ENCODE results near the gene TBPL2.
"Not testable (repeated sequence)": the region's sequence is repeated elsewhere in the genome, so short reads cannot be mapped to it uniquely, and the experiment has no call there.

TBPL2 gene

DNA sequence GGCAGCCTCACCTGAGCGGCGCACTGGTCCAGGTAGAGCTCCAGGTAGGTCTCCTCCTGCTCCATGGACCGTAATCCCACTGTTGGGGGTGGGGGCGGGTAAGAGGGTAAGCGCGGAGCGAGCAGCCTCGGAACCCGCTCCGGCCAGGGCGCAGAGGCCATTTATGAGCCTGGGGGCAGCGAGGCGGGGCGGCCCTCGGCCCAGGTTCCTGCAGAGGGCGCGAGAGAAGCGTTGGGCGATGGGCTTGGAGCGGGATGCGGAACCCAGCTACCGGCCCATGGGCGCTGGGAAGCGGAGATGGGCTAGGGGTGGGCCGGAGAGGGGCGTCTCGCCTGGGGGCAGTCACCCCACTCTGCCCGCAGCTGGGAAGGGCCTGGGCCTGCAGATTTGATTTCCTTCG is at the start of gene TBPL2:
Gene TBPL2 (minus strand): TSS at position 232 of the 400 bp plus-strand sequence. CDS start 167 bp downstream, at position 65.
- no peak for DNase-seq

DNA sequence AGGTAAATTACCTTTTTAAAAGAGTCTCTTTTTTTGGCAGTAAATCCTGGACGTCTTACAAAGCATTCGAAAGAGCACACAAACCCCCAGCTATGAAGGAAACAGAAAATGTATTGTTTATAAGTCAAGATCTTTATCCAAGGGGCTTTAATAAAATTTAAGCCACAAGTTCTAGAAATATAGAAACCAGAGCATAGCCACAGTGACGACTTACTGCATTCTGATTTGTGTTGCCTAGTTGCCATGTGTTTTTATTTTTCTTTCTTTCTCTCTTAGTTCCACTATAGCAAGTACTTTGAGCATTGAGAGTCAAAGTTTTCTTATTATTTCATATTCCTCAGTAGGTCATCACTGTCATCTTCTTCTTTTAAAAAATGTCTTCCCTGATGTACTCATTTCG is 47.8 kb upstream of the TBPL2 start:
- no peak for DNase-seq

DNA sequence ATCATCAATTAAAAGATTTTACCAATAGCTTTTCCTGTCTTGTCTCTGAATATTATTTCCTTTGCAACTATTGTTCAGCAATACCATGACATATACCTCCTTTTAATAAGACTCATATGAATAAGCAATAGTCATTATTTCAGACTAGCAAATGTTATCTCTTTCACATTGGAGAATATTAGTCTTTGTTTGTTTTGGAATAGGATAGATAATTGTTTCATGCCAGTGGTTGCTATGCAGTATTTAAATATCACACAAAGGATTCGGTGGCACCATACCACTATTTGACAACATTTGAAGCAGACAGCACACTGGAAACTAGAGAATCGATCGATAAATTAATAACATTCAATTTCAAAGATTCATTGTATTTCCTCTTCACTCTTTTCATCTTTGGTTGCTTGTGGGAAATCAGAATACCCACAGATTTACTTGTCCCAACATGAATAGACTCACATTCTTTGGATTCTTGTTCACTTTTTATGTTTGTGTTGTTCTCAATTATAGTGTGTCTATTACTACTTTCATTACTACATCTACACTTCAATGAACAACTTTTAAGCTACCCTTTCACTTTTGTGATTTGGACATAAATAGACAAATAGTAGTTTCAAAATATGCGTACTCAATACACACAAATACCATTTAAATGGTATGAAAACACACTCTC is 42.7 kb upstream of the TBPL2 start:
- no peak for DNase-seq

DNA sequence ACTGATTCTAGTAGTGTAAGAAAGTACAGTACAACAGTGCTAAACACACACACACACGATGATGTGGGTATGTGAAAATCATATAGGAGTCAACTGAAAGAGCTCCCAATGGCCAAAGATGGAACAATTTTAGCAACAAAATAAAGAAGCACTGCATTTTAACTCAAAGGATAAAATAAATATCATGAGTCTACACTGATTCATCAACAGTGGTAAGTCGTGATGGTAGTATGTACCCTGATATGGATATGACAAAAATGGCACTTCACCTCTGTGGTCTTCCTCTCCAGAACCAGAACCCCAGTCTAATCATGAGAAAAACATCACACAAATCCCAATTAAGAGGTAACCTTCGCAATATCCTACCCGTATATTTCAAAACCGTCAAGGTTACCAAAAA is 41.4 kb upstream of the TBPL2 start:
- DNase-seq: no peak

DNA sequence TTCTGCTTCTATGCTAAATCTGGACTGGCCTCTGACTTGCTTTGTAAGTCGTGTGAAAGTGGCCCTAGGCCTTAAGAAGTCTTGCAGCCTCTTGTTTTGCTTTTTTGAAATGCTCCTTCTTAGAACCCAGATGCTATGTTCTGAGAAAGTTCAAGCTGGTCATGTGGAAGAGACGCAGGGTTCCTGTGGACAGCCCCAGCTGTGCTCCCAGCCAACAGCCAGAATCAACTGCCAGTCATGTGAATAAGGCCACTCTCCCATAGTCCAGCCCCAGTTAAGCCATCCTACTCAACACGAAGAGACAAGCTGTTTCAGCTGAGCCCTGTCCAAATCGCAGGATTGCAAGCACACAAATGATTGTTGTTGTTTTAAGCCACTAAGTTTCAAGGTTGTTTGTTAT is 37.3 kb upstream of the TBPL2 start:
- no peak for DNase-seq

DNA sequence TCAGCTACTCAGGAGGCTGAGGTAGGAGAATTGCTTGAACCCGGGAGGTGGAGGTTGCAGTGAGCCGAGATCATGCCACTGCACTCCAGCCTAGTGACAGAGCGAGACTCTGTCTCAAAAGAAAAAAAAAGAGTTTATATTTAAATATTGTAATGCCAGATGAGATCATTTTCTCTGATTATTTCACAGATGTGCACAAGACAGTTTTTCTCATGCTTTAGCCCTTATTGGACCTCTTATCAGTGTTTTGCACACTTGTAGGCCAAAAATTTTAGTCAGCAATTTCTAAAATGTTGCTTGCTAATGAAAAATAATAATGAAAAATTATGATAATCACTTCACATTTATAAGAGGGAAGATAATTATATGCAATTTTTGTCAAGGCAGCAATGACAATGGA is 36.0 kb upstream of the TBPL2 start:
- not testable (repeated sequence) for DNase-seq

DNA sequence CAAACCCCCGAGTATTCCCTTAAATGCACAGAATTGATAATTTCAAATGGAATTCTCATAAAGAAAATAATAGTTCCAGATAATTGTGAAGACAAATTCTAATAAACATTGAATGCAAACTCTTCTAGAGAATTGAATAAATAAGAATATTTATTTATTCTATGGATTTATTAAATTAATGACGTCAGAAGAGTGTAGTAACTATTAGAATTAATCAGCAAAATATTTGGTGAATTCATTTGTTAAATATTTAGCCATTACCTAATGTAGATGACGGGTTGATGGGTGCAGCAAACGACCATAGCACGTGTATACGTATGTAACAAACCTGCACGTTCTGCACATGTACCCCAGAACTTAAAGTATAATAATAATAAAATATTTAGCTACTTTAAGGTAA is 33.4 kb upstream of the TBPL2 start:
- DNase-seq: no peak

DNA sequence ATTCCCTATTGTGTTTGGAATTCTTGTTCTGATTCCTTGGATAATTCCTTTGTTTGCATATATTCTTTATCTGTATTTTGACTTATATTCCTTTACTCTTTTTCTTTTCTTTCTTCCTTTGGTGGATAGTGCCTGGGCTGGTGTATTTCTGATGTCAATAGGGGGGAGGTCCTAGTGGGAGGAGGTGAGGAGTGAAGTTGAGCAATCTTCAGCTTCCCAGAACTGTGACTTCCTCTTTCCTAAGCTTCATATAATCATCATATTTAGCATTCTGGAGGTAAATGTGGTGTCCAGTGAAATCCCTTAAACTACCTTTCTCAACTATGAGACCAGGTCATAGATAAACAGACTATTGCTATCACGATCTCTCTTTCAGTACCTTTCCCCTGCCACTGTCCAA is 29.6 kb upstream of the TBPL2 start:
- DNase-seq: no peak

DNA sequence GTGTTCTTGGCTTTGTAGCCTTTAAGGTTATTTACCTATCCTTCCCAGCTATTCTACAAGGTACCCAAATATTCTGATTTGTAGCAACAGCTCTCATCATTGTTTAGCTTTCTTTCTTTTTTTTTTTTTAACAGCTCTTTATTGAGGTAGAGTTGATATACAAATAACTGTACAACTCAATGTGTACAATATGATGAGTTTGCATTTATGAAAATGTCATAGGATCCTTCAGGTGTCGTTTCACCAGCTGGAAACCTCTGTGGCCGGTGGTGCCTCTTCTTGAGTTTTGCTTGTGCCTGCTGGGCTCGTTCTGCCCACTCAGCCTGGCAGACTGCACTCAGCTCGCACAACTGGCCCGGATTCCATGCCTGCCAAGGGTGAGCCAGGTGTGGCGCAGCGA is 26.9 kb upstream of the TBPL2 start:
- DNase-seq: no peak

DNA sequence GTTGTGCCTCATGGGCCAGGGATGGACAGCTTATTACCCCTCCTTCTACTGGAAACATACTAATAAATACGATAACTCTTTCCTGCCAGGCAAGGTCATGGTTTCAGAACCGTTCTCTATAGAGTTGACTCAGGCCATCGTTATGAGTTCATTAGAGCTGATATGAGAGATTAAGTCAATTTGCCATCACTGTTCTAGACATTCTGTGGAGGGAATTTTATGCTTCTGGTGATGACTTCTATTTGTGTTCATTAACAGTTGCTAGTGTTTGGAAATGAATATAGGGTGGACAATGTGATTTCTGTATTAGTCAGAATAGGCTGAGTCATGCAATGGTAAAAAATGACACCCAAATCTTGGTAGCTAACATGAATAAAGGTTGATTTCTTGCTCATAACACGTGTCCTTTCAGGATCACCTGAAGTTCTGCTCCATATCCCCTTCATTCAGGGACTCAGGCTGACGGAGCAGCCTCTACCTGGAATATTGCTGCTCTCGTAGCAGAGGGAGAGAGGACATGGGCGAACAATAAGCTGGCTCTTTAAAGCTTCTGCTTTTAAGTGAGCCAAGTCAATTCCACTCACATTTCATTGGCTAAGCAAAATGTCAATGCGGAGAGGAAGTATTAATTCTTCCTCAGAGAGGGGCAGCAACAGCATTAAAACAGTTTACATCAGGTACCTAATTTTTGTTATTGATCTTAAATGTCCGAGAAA is 18.5 kb upstream of the TBPL2 start:
- DNase-seq: no peak

DNA sequence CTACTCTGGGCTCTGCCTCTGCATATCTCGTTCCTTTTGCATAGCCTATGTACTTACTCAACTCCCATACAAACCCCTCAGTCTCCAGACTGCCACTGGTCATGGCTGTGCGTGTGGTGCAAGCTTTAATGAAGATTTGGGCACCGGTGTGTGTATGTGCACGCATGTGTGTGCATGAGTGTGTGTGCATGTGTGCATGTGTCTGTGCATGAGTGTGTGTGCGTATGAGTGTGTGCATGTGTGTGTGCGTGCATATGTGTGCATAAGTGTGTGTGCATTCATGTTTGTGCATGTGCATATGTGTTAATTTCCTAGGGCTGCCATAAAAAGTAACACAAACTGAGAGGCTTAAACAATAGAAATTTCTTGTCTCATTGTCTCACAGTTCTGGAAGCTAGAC is 17.1 kb upstream of the TBPL2 start:
- DNase-seq: no peak

DNA sequence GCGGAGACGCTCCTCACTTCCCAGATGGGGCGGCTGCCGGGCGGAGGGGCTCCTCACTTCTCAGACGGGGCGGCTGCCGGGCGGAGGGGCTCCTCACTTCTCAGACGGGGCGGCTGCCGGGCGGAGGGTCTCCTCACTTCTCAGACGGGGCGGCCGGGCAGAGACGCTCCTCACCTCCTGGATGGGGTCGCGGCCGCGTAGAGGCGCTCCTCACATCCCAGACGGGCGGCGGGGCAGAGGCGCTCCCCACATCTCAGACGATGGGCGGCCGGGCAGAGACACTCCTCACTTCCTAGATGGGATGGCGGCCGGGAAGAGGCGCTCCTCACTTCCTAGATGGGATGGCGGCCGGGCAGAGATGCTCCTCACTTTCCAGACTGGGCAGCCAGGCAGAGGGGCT is 16.0 kb upstream of the TBPL2 start:
- not testable (repeated sequence) for DNase-seq

DNA sequence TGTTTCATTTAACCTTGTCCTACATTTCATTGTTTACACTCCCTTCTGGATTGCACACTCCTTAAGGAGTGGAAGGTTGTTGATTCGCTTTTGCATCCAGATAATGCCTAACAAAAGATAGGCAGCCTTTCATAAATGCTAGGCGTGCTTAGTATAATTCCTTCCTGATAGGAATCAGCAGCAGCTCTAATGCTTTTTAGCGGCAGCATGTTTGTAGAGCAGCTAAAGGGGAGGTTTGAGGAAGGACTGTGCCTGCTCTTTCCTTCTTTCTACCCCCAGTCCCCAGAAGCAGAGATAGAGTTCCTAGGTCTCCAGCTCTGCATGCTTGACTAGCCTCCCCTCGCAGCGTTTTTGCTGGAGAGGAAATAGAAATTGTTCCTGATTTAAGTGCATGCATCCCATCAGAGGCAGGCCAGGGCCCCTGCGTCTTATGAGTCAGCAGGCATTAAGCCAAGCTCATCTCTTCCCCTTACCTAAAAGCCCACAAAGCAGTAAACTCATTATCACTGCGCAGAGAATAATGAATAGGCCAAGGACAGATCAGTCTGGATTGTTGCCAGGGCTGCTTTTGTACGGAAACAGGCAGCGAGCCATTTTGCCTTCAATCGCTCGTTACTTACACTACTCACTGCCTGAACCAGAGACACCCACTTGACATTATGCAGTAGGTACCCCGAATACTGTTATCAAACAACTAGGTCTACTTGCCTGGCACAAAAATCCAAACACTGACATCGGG is 14.0 kb upstream of the TBPL2 start:
- peak; percentile 20 for DNase-seq

DNA sequence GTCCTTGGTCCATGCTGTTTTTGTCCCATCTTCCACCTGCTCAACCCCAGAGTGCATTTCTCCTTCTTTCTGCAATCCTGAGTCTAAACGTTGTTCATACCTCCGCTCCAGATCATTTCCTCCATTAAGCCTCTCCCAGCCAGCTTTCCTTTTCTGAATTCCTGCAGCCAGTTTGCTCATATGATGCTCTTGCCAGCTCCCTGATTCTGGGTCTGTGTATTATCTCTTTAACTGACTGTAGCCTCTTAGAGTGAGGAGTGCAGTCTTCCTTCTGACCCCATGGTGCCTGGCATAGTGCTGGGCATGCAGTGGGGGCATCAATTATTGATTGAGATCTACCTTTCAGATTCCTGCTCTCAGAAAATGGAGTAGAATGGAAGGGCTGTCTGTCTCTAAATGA is 11.5 kb upstream of the TBPL2 start:
- no peak for DNase-seq

DNA sequence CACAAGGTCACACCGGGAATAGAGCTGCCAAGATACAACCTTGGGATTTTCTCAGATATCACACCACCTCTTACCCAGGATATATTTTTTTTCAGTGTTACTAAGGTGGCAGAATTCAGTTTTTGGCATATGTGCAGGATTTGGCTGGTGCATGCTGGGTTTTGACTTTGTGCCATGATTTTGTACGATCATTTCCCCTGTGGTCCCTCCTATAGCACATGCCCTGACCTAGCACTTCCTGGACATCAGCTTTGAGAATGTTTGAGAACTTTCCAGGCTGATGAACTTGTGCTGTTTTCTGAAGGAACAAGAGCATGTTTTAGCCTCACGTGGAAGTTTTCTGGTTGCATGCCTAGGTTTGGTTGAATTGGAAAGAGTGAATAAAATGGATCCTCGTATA is 11.0 kb upstream of the TBPL2 start:
- no peak for DNase-seq

DNA sequence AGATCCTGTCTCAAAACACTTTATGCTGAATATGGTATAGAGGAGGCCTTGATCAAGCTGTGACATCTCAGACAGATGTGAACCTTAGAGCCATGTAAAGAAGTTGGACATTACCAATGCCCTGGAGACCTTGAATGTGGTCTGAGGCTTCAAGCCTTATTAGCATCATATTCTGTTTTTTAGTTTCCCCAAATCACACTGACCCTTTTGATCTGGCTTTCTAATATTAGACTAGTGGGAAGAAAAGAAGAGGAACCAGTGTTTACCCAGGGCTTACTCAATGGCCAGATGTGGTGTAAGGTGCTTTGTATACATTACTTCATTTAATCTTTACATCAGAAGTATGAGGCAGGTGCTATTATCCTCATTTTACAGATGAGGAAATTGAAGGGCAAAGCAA is 10.6 kb upstream of the TBPL2 start:
- DNase-seq: no peak

DNA sequence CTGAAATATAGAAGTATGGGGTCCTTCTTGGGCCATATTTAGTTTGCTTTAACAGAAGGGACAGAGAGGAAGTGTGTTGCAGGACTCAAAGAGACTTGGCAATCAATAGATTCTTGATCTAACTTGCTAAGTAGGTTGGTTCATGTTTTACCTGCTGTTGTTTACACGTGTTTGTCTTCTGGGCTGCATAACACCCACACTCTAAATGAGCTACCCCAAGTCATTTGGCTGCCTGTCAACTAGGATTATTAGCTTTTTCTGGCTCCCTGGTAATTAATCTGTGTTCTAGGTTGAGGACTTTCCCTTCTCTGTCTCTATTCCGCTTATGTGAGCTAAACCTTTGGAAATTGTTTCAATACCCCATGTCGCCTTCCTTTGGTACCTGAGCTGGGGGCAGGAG is 10.1 kb upstream of the TBPL2 start:
- no peak for DNase-seq

DNA sequence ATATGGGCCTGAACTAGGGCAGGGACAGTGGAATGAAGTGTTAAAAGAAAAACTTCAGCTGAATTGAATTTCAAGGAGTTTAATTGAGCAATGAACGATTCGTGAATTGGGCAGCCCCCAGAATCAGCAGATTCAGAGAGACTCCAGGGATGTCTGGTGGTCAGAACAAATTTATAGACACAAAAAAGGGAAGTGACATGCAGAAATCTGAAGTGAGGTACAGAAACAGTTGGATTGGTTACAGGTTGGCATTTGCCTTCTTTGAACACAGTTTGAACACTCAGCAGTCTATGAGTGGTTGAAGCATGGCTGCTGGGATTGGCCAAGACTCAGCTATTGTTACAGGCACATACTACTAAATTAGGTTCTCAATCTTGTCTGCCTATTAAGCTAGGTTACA is 9.7 kb upstream of the TBPL2 start:
- DNase-seq: no peak

DNA sequence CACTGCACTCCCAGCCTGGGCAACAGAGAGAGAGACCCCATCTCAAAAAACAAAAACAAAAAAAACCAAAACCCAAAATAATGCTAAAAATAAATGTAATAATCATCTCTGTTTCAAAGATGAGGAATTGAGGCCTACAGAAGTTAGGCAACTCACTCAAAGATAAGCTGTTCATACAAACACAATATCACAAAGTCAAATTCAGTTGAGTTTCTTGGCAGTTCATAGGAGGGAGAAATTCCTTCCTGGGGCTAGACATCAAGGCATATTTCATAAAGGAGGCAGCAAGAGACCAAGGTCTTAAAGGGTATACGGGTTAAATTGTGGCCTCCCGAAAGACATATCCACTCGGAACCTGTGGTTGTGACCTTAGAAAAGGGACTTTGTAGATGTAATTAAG is 8.7 kb upstream of the TBPL2 start:
- no peak for DNase-seq

DNA sequence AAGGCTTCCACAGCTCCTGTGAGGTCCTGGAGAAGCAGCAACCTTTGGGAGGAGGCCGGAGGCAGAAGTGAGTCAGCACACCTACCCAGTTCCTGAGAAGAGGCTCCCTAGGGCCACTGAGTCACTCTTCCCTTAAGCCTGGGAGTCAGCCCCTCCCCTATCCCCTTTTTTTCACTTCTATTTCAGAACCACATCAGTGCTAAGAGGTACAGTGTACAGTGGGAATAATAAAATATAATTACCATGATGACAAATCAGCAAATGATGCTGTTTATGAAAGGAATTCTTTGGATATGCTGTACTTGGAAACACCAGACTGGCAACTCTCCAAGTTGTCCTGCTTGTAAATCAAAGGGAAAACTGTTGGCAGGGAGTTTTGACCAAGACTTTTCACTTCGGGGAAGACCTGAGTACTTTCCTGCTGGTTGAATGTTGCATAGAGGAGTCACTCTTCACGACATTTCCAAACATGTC is 7.8 kb upstream of the TBPL2 start:
- no peak for DNase-seq

DNA sequence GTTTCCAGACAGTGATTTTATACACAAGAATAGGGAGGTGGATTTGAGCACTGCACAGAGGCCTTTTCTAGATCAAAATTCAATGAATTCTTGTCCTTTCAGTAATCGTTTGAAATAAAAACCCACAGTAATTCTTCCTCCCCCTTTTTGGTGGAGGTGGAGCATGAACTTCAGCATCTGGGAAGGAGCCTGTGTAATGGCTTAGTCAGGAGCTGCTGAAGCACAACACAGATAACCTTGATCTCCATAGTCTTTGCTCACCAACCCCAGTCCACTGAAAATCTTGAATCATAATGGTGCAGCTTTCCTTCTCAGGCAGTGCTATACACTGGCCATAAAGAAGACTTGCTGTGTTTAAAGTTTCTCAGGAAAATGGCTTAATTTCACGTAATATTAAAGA is 6.4 kb upstream of the TBPL2 start:
- DNase-seq: no peak

DNA sequence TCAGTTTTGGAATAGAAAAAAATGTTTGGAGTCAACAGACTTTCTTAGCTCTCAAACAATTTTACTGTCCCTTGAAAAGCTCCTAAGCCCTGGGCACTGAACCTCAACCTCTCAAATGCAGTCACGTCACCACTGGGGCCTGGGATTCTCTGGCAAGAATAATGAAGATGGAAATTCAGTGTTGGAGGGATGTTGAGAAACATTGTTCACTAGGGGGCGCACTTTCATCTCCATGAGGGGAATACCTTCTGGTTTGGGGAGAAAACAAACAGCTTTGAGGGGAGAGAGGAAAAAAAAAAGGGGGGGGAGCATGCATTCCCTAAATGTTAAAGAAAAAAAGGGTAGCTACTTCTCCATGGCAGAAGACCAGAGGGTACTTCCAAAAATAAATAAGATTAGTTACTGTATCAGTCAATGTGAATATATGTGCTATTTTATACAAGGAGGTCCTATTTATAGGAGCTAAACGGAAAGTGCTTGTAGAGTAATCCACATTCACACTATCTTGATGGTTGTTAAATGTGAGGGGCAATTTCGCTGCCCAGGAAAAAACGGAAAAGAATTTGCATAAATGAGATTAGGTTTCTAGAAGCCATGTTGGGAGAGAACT is 5.8 kb upstream of the TBPL2 start:
- DNase-seq: peak; percentile 77

DNA sequence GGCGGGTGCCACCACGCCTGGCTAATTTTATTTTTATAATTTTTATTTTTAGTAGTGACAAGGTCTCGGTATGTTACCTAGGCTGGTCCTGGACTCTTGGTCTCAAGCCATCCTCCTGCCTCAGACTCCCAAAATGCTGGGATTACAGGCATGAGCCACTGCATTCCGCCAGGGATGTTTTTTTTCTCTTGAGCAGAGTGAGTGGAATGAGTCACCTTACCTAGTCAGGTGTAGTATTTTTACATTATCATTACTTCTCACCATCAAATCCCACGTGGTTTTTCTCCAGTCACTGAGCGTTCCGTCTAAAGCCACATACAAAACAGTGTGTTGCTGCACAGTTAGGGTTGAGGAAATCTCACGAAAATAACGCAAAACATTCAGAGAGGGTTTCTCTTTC is 870 bp upstream of the TBPL2 start:
- no peak for DNase-seq
